ENCODE results near the gene NACC2. TPM values are rescaled to one million over a fixed set of nuclear protein-coding genes. Genes with fewer than 3 reads are reported as not detected.

Gene NACC2
- total and polyA plus RNA-seq, 9 of the 15 experiments (the other 6 are each of a cell fraction or from before 2014, with no cell fraction given): 0.70 to 25.1 (median 5.6) TPM

- Histone ChIP-seq H3K79me2 (ENCODE audit: control insufficient read depth, insufficient read depth, low read length) (peaks cover 60% of the 10 kb centered on the region), H3K9ac (ENCODE audit: insufficient read depth in 1 of 2, low read depth in 2 of 2, low read length in 2 of 2) (peak within 1 kb of the TSS; percentile 95 to 97), H3K27ac (ENCODE audit: extremely low read depth, low read depth, low read length) (peak within 1 kb of the TSS; percentile 89), H3K4me1 (replicated peaks in 1 of 2; ENCODE audit: control insufficient read depth in 2 of 2, insufficient read depth in 2 of 2, low read length in 2 of 2) (peaks cover 16 to 41% of the 10 kb centered on the region in 2 experiments), H3K4me3 (peak within 1 kb of the TSS; percentile 76), H3K36me3 (ENCODE audit: control insufficient read depth, insufficient read depth, low read length) (peaks cover 34% of the 10 kb centered on the region), H3K4me2 (ENCODE audit: insufficient read depth, low read length) (peak within 1 kb of the TSS; percentile 99), H3K9me3 (replicated peaks; ENCODE audit: control insufficient read depth, insufficient read depth, low read depth, low read length) (no peaks in the 10 kb centered on the region), H4K20me1 (replicated peaks; ENCODE audit: control insufficient read depth, insufficient read depth, low read length) (peaks cover 7% of the 10 kb centered on the region), H3K9me1 (ENCODE audit: control insufficient read depth, insufficient read depth, low read length) (no peaks in the 10 kb centered on the region), H2AFZ (ENCODE audit: low read depth, low read length) (peak within 1 kb of the TSS; percentile 82), H3K27me3 (ENCODE audit: control insufficient read depth in 2 of 2, insufficient read depth in 2 of 2, low read length in 2 of 2) (no peaks in the 10 kb centered on the region)
- ATAC-seq (peak; percentile 76), DNase-seq (ENCODE audit: extremely low read depth in 1 of 4, low spot score in 3 of 4) (peak; percentile 92 to 98 (median 95)), FAIRE-seq (peak; percentile 75)
- in situ Hi-C loops (cut with MboI): no loop called here
- intact Hi-C loops (cut with micrococcal nuclease): loop anchor here (5.0 to 10.0 kb wide), 2 partner anchors 134 to 359 kb away; partner anchors contain the start of gene NACC2
- ChIA-PET CTCF (ENCODE audit: low intra/inter-chr PET ratio) (no interaction called here), POLR2A (interaction anchor here (0.5 to 1.5 kb wide), 7 partner anchors 9 to 1370 kb away, joined by 3 to 7 read pairs (median 4); no protein-coding TSS in a partner anchor)
- under 1% methylated on average over 24 of the region's 53 CpGs for WGBS (ENCODE audit: insufficient coverage, low coverage, missing lambda C conversion rate)
- no TSS peak for BruUV-seq (replicated peaks)
- TF ChIP-seq BHLHE40 (IDR thresholded peaks at IDR 0.05; ENCODE audit: low read length) (no peak), JUND (IDR thresholded peaks at IDR 0.05; ENCODE audit: borderline replicate concordance, low read depth, low read length) (peak; percentile 23; the same call in 1 of the 2 replicates), JUND (tag; IDR thresholded peaks at IDR 0.05; ENCODE audit: borderline replicate concordance, low read depth, low read length) (no peak), ZNF133 (CRISPR knock-in tag; IDR thresholded peaks at IDR 0.05) (no peak), STAG1 (CRISPR knock-in tag; IDR thresholded peaks at IDR 0.05; ENCODE audit: borderline replicate concordance) (no peak), E2F8 (IDR thresholded peaks at IDR 0.05; ENCODE audit: low read depth, partially characterized antibody) (peak; percentile 79), ZNF224 (CRISPR knock-in tag; IDR thresholded peaks at IDR 0.05) (no peak), ZNF449 (CRISPR knock-in tag; IDR thresholded peaks at IDR 0.05) (no peak), POU5F1 (IDR thresholded peaks at IDR 0.05; ENCODE audit: borderline replicate concordance, low read depth, low read length, partially characterized antibody) (peak; percentile 76), HBP1 (CRISPR knock-in tag; IDR thresholded peaks at IDR 0.05) (no peak), SP2 (IDR thresholded peaks at IDR 0.05; ENCODE audit: extremely low read depth, low read depth, low read length, poor library complexity, severe bottlenecking) (no peak), CXXC5 (CRISPR knock-in tag; IDR thresholded peaks at IDR 0.05) (peak; percentile 99), HNRNPK (IDR thresholded peaks at IDR 0.05; ENCODE audit: low read depth, low read length, poor library complexity, severe bottlenecking) (no peak), ZNF764 (CRISPR knock-in tag; IDR thresholded peaks at IDR 0.05; ENCODE audit: low read depth) (no peak), EZH2 (IDR thresholded peaks at IDR 0.05; ENCODE audit: borderline replicate concordance, low read depth, low read length) (no peak), HIVEP1 (CRISPR knock-in tag; IDR thresholded peaks at IDR 0.05) (no peak), MAFK (IDR thresholded peaks at IDR 0.05; ENCODE audit: low read length) (no peak), CHCHD3 (CRISPR knock-in tag; IDR thresholded peaks at IDR 0.05) (no peak)
Observed at GRCh38 chr9:135961277-135961715, 133.8 kb downstream of the NACC2 start, which contains the start of gene UBAC1. TSS of gene UBAC1 (minus strand) at chr9:135961373. CDS start at chr9:135961162, 211 bp downstream.

Data from K562 (cell line).